Stomach smooth muscle (tissue), 2 donors: Measurements from ENCODE around the gene RNASE8.

Experiments
- H3K27ac ChIP-seq: one replicate; pipeline ENCODE4 v1.7.0; 2013; ENCODE audit warnings: mild to moderate bottlenecking, low read length, inconsistent platforms
- H3K27me3 ChIP-seq, 2 donors: one replicate each; pipeline ENCODE4 v1.7.0; 2013; ENCODE audit warnings: low read length in 2 of 2; ENCODE audit not compliant: insufficient read depth in 2 of 2, control insufficient read depth in 1 of 2
- H3K36me3 ChIP-seq, 2 donors: one replicate each; pipeline ENCODE4 v1.7.0; 2013; ENCODE audit warnings: low read length in 2 of 2; ENCODE audit not compliant: control insufficient read depth in 2 of 2, insufficient read depth in 2 of 2
- H3K4me1 ChIP-seq: one replicate; pipeline ENCODE4 v1.7.0; 2013; ENCODE audit warnings: low read length; ENCODE audit not compliant: control insufficient read depth, insufficient read depth
- H3K4me3 ChIP-seq, 2 donors: one replicate each; pipeline ENCODE4 v1.7.0; 2013; ENCODE audit warnings: low read length in 2 of 2
- H3K9ac ChIP-seq, 2 donors: one replicate each; pipeline ENCODE4 v1.7.0; 2013; ENCODE audit warnings: low read length in 2 of 2, mild to moderate bottlenecking in 1 of 2
- H3K9me3 ChIP-seq, 2 donors: one replicate each; pipeline ENCODE4 v1.7.0; 2013; ENCODE audit warnings: low read length in 2 of 2; ENCODE audit not compliant: control insufficient read depth in 2 of 2
- donor health status: healthy.
- donor health status: Pancreatic carcinoma.

RNASE8 gene

GRCh38 chr14:21020977-21021545 lies 36.6 kb upstream of the RNASE8 start:
- Histone ChIP-seq H3K27me3 (no peaks in the 10 kb centered on the region), H3K4me1 (peaks cover 25% of the 10 kb centered on the region), H3K36me3 (peaks cover 36 to 50% of the 10 kb centered on the region in 2 donors), H3K9me3 (no peaks in the 10 kb centered on the region), H3K9ac (no peak overlapping the region), H3K27ac (peak overlapping the region; percentile 31), H3K4me3 (no peak overlapping the region)

- no peaks in the 10 kb centered on the region for H3K9me3 ChIP-seq
- H3K9ac ChIP-seq = peak overlapping the region in 1 of 2 donors; percentile 52
- peak overlapping the region; percentile 76 for H3K27ac ChIP-seq
- no peaks in the 10 kb centered on the region for H3K27me3 ChIP-seq
- H3K36me3 ChIP-seq = peaks cover 31 to 40% of the 10 kb centered on the region in 2 donors
- peak overlapping the region; percentile 84 to 94 for H3K4me3 ChIP-seq
- H3K4me1 ChIP-seq = peaks cover 30% of the 10 kb centered on the region
These were observed 34.9 kb upstream of the RNASE8 start for GRCh38 chr14:21022686-21023085.

- H3K4me3 ChIP-seq = peak overlapping the region; percentile 84 to 94
- peaks cover 30% of the 10 kb centered on the region for H3K4me1 ChIP-seq
- H3K27me3 ChIP-seq = no peaks in the 10 kb centered on the region
- H3K9ac ChIP-seq = peak overlapping the region; percentile 77 to 78
- H3K36me3 ChIP-seq = peaks cover 26 to 35% of the 10 kb centered on the region in 2 donors
- H3K9me3 ChIP-seq = no peaks in the 10 kb centered on the region
- peak overlapping the region; percentile 76 for H3K27ac ChIP-seq
These were observed 34.4 kb upstream of the RNASE8 start for GRCh38 chr14:21023174-21023573.

DNA sequence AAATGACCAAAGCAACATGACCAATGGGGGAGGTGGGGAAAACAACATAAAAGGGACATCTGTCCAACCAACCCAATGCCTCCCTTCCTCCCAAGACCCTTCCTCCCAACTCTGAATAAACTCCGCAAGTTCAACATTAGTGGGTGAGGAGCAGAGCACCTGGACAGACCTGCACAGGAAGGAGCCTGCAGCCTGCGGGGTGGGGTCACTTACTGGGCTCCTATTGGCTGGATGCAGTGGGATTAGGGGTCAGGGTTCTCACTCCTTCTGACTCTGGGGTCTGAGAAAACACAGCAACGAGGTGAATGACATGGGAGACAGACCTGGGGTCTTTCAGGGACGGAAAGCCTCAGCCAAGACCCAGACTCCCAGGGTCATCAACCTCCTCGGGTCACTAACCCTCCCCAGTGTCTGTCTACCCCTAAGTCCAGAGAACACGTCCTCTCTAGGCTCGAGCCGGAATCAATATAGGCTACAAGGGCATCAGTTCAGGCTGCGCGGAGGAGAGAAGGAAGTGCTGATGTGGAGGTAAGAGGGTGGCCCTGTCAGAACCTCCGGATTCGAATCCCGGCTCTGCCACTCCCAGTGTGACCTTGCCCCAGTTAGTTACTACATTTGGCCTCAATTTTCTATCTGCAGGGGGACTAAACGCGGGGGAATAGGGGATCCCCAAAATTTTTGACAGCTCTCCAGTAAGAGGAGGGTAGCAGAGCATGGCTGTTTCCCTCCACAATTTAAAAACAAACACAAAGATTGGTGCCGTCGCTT lies 33.6 kb upstream of the RNASE8 start:
- Histone ChIP-seq H3K27ac (peak overlapping the region; percentile 76), H3K9ac (peak overlapping the region; percentile 77 to 78), H3K36me3 (peaks cover 24 to 28% of the 10 kb centered on the region in 2 donors), H3K4me1 (peaks cover 30% of the 10 kb centered on the region), H3K4me3 (peak overlapping the region; percentile 84 to 94), H3K27me3 (no peaks in the 10 kb centered on the region), H3K9me3 (no peaks in the 10 kb centered on the region)

DNA sequence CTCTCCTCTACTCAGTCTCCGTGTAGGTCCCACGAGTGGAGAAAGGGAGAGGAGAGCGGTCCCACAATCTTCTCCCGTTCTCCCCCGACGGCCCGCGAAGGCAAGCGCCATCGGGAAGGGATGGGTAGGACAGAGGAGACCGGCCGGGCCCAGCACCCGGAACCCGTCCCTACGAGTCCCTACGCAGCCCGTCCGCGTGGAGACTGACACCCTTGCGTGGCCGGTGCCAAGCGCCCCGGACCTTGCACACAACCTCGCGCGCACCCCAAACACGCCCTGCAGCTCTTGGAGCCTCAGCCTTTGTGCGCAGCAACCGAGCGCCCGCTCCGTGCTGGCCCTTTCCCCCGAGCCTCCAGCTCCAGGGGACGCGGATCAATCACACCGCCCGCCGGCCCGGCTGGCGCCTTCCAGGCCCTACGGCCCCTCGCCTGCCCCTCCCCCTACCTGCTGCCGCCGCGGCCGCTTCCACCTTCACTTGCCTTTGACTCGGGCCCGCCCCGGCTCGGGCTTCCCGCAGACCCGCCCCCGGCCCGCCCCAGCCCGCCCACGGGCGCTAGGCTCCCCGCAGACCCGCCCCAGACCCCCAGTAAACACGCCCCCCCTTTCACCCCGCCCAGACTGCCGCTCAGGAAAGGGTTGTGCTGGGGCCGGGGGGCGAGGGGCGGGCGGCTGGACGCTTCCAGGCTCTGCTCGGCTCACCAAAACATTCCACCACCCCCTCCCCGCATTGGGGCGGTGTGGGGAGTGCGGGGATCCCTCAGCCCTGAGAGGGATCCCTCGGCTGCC lies 32.8 kb upstream of the RNASE8 start, which contains the start of gene NDRG2:
Gene NDRG2, minus strand, starts transcription at position 477 of the 786 bp plus-strand sequence. CDS start 1,746 bp downstream, outside the sequence.
- peak within 1 kb of the TSS; percentile 91 to 94 for H3K4me3 ChIP-seq
- no peaks in the 10 kb centered on the region for H3K9me3 ChIP-seq
- peaks cover 16 to 20% of the 10 kb centered on the region in 2 donors for H3K36me3 ChIP-seq
- H3K27ac ChIP-seq = peak within 1 kb of the TSS; percentile 78
- H3K27me3 ChIP-seq = no peaks in the 10 kb centered on the region
- peaks cover 30% of the 10 kb centered on the region for H3K4me1 ChIP-seq
- peak within 1 kb of the TSS; percentile 77 to 78 for H3K9ac ChIP-seq

DNA sequence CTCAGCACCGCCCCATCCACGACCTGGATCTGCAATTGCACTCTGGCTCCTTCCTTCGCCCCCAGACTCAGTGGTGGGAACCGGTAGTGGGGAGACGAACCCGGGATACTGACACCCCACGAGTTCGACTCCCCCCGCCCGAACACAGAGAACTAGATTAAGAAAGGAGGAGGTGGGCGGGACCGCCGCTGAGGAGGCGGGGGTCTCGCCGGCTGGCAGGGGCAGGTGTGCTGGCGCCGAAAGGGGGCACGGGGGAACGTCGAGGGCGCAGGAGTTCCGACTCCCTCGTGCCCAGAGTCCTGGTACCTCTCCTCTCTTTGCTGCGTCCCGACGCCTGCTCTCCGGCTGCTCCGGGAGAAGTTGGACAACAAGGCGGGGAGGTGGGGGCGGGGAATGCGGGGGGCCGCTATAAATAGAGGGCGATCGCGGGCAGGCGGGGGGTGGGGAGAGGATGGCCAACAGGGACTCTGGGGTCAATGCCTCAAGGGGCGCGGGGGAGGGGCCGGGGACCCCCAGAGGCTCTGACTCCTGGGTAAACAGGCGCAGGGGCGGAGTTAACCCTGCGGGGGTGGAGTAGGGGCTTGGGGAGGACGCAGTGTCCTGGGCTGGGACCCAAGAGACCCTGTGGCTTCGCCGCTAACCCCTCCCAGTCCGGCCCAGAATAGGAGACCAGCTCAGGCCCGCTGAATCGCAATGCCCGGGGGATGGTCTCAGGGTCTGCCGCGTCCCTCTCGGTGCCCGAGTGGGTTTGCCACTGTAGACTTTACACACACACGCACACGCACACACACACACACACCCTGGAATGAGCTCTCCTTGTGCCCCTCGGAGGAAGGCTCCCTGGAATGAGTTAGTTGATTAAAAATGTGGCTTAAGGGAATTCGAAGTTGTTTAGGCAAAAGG lies 32.0 kb upstream of the RNASE8 start:
- no peaks in the 10 kb centered on the region for H3K27me3 ChIP-seq
- peak overlapping the region; percentile 91 to 94 for H3K4me3 ChIP-seq
- H3K9me3 ChIP-seq = no peaks in the 10 kb centered on the region
- H3K27ac ChIP-seq = peak overlapping the region; percentile 78
- peaks cover 13 to 15% of the 10 kb centered on the region in 2 donors for H3K36me3 ChIP-seq
- peak overlapping the region; percentile 75 to 78 for H3K9ac ChIP-seq
- peaks cover 30% of the 10 kb centered on the region for H3K4me1 ChIP-seq

DNA sequence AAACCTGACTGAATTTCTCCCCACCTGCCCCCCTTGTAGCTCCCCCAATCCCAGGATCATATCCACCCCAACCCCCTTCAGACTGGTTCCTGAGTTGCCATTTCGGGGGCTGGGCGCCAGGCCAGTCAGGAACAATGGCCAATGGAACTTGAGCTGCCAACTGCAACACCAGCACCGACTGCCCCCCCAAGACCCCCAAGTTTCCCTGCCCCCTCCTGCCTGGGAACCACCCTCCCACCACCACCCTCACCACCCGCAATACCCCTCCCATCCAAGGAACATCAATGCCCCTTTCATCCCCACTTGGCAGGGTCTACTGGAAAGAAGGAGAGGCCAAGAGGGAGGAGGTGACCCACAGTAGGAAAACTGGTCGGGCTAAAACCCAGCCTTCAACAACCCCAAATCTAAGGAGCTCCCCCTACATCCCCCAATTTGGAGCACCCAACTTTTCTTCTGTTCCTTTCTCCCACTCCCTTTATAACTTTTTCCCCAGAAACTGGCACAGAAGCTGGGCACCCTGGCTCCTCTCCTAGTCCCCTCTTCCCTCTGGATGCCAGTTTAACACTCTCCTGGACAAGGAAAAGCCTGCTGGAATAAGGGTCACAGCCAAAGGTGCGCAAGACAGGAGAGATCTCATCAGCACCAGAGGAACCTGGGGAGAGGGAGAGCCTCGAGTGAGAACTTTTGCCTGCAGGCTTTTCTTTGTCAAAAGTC lies 31.2 kb upstream of the RNASE8 start:
- peak overlapping the region; percentile 78 for H3K27ac ChIP-seq
- H3K9me3 ChIP-seq = no peaks in the 10 kb centered on the region
- H3K4me1 ChIP-seq = peaks cover 30% of the 10 kb centered on the region
- peak overlapping the region; percentile 26 to 61 for H3K4me3 ChIP-seq
- no peaks in the 10 kb centered on the region for H3K27me3 ChIP-seq
- H3K36me3 ChIP-seq = peaks cover 6 to 7% of the 10 kb centered on the region in 2 donors
- H3K9ac ChIP-seq = peak overlapping the region in 1 of 2 donors; percentile 11

- Histone ChIP-seq H3K36me3 (peaks cover 2 to 3% of the 10 kb centered on the region in 2 donors), H3K4me1 (peaks cover 30% of the 10 kb centered on the region), H3K27ac (peak overlapping the region; percentile 78), H3K9ac (no peak overlapping the region), H3K9me3 (no peaks in the 10 kb centered on the region), H3K27me3 (no peaks in the 10 kb centered on the region), H3K4me3 (no peak overlapping the region)
These were observed 30.7 kb upstream of the RNASE8 start for GRCh38 chr14:21026988-21027315.

GRCh38 chr14:21029917-21030316 lies 27.7 kb upstream of the RNASE8 start, which contains the start of gene TPPP2:
Gene TPPP2 (plus strand): TSS chr14:21030217. CDS start chr14:21030582, 365 bp downstream.
- Histone ChIP-seq H3K36me3 (no peaks in the 10 kb centered on the region), H3K27ac (no peak within 1 kb of the TSS), H3K9me3 (no peaks in the 10 kb centered on the region), H3K27me3 (no peaks in the 10 kb centered on the region), H3K4me3 (no peak within 1 kb of the TSS), H3K4me1 (peaks cover 12% of the 10 kb centered on the region), H3K9ac (no peak within 1 kb of the TSS)
